Measurements from ENCODE around the gene NAV3. TPM values are rescaled to one million over a fixed set of nuclear protein-coding genes. Genes with fewer than 3 reads are reported as not detected.

Gene NAV3
- total RNA-seq, 1 donor from 2014 or later = 5.0 TPM

GRCh38 chr12:78035901-78036606 is 205.4 kb downstream of the NAV3 start:
- no peak overlapping the region for H3K27ac Mint-ChIP-seq (ENCODE audit: unreplicated experiment)
- H3K27me3 Mint-ChIP-seq (ENCODE audit: low read depth) = no peaks in the 10 kb centered on the region
- no peak for DNase-seq (ENCODE audit: low read depth, low spot score)
- H3K4me1 Mint-ChIP-seq = peaks cover 8% of the 10 kb centered on the region
- no peak overlapping the region for H3K4me3 Mint-ChIP-seq
- no peaks in the 10 kb centered on the region for H3K36me3 Mint-ChIP-seq (ENCODE audit: low read depth)
- no peak for TF ChIP-seq CTCF (conservative IDR thresholded peaks at IDR 0.05)
- no peaks in the 10 kb centered on the region for H3K9me3 Mint-ChIP-seq

- no peak for DNase-seq (ENCODE audit: low read depth, low spot score)
- peaks cover 8% of the 10 kb centered on the region for H3K4me1 Mint-ChIP-seq
- no peaks in the 10 kb centered on the region for H3K27me3 Mint-ChIP-seq (ENCODE audit: low read depth)
- H3K9me3 Mint-ChIP-seq = no peaks in the 10 kb centered on the region
- TF ChIP-seq CTCF (conservative IDR thresholded peaks at IDR 0.05) = no peak
- no peaks in the 10 kb centered on the region for H3K36me3 Mint-ChIP-seq (ENCODE audit: low read depth)
- H3K27ac Mint-ChIP-seq (ENCODE audit: unreplicated experiment) = no peak overlapping the region
- no peak overlapping the region for H3K4me3 Mint-ChIP-seq
Observed at GRCh38 chr12:78036874-78037273, 206.2 kb downstream of the NAV3 start.

- H3K36me3 Mint-ChIP-seq (ENCODE audit: low read depth) = no peaks in the 10 kb centered on the region
- no peaks in the 10 kb centered on the region for H3K27me3 Mint-ChIP-seq (ENCODE audit: low read depth)
- TF ChIP-seq CTCF (conservative IDR thresholded peaks at IDR 0.05) = no peak
- peaks cover 8% of the 10 kb centered on the region for H3K4me1 Mint-ChIP-seq
- no peak overlapping the region for H3K4me3 Mint-ChIP-seq
- no peak for DNase-seq (ENCODE audit: low read depth, low spot score)
- no peaks in the 10 kb centered on the region for H3K9me3 Mint-ChIP-seq
- H3K27ac Mint-ChIP-seq (ENCODE audit: unreplicated experiment) = no peak overlapping the region
Observed at GRCh38 chr12:78037707-78038106, 207.0 kb downstream of the NAV3 start.

- no peak for TF ChIP-seq CTCF (conservative IDR thresholded peaks at IDR 0.05)
- H3K4me1 Mint-ChIP-seq = peaks cover 8% of the 10 kb centered on the region
- no peaks in the 10 kb centered on the region for H3K9me3 Mint-ChIP-seq
- no peaks in the 10 kb centered on the region for H3K36me3 Mint-ChIP-seq (ENCODE audit: low read depth)
- no peaks in the 10 kb centered on the region for H3K27me3 Mint-ChIP-seq (ENCODE audit: low read depth)
- DNase-seq (ENCODE audit: low read depth, low spot score) = no peak
- H3K4me3 Mint-ChIP-seq = no peak overlapping the region
- H3K27ac Mint-ChIP-seq (ENCODE audit: unreplicated experiment) = no peak overlapping the region
Observed at GRCh38 chr12:78038541-78038940, 207.8 kb downstream of the NAV3 start.

- Mint-ChIP-seq H3K4me1 (peaks cover 8% of the 10 kb centered on the region), H3K36me3 (ENCODE audit: low read depth) (no peaks in the 10 kb centered on the region), H3K27ac (ENCODE audit: unreplicated experiment) (no peak overlapping the region), H3K4me3 (no peak overlapping the region), H3K9me3 (no peaks in the 10 kb centered on the region), H3K27me3 (ENCODE audit: low read depth) (no peaks in the 10 kb centered on the region)
- no peak for DNase-seq (ENCODE audit: low read depth, low spot score)
- no peak for TF ChIP-seq CTCF (conservative IDR thresholded peaks at IDR 0.05)
Observed at GRCh38 chr12:78038986-78039385, 208.3 kb downstream of the NAV3 start.

Measured in neural crest cell (in vitro differentiated cells).